ENCODE results near the gene PLAA. TPM values are rescaled to one million over a fixed set of nuclear protein-coding genes. Genes with fewer than 3 reads are reported as not detected.

PLAA gene
- total RNA-seq, 6 experiments from 2014 or later = 33.4 to 37.9 (median 36.7) TPM

DNA sequence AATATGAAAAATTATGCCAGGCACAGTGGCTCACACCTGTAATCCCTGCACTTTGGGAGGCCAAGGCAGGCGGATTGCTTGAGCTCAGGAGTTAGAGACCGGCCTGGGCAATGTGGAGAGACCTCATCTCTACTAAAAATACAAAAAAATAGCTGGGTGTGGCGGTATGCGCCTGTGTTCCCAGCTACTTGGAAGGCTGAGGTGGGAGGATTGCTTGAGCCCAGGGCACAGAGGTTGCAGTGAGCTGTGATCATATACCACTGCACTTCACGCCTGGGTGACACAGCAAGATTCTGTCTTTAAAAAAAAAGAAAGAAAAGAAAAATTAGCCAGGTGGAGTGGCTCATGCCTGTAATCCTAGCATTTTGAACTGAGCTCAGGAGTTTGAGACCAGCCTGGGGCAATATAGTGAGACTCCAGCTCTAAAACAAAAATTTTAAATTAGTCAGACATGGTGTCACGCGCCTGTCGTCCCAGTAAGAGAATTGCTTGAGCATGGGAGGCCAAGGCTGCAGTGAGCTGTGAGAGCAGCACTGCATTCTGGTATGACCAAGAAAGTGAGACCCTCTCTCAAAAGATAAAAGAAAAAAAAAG is 18.0 kb downstream of the PLAA start:
- DNase-seq = no peak
- TF ChIP-seq, protein P1, sequence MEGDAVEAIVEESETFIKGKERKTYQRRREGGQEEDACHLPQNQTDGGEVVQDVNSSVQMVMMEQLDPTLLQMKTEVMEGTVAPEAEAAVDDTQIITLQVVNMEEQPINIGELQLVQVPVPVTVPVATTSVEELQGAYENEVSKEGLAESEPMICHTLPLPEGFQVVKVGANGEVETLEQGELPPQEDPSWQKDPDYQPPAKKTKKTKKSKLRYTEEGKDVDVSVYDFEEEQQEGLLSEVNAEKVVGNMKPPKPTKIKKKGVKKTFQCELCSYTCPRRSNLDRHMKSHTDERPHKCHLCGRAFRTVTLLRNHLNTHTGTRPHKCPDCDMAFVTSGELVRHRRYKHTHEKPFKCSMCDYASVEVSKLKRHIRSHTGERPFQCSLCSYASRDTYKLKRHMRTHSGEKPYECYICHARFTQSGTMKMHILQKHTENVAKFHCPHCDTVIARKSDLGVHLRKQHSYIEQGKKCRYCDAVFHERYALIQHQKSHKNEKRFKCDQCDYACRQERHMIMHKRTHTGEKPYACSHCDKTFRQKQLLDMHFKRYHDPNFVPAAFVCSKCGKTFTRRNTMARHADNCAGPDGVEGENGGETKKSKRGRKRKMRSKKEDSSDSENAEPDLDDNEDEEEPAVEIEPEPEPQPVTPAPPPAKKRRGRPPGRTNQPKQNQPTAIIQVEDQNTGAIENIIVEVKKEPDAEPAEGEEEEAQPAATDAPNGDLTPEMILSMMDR (IDR thresholded peaks at IDR 0.05) = no peak
- Mint-ChIP-seq H3K27me3 (ENCODE audit: insufficient read depth) (no peaks in the 10 kb centered on the region), H3K4me3 (no peak overlapping the region), H3K36me3 (ENCODE audit: low read depth) (peaks cover 27% of the 10 kb centered on the region), H3K27ac (no peak overlapping the region), H3K9me3 (no peaks in the 10 kb centered on the region), H3K4me1 (ENCODE audit: low read depth) (no peaks in the 10 kb centered on the region)

DNA sequence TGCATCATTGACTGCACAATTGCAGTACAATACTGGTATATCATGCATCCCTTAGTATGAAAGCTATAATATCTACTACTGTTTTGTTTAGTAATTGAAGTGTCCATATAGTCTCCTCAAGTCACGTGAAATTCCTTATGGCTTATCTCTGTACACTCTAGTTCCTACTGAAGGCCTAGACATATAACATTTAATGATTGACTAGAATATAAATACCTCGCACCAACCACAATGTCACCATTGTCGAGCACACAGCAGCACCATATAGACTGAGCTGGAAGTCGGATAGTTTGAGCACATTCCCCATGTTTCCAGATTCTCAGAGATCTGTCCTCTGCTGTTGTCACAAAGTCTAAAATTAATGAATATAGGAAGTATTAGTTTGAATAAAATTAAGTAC is 21.4 kb downstream of the PLAA start:
- Mint-ChIP-seq H3K9me3 (no peaks in the 10 kb centered on the region), H3K4me1 (ENCODE audit: low read depth) (no peaks in the 10 kb centered on the region), H3K4me3 (no peak overlapping the region), H3K27ac (no peak overlapping the region), H3K27me3 (ENCODE audit: insufficient read depth) (no peaks in the 10 kb centered on the region), H3K36me3 (ENCODE audit: low read depth) (peaks cover 48% of the 10 kb centered on the region)
- TF ChIP-seq, protein P1 (IDR thresholded peaks at IDR 0.05) = no peak
- DNase-seq = no peak

DNA sequence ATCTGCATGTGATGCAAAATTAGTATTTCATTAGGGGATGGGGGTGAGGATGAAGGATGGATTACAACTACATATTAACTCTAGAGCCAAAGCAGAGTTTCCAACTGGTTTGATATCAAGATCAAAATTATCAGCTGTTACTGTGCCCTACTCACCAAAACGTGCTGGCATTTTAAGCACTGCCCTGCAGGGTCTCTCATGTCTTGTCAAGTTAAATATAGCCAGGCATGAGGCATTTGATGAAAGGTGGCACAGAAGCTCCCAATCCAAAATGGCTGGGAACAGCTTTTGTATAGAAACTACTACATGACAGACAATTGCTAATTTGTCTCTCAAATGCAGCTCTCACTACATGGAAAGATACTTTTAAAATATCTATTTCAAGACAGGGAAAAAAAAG is 27.3 kb downstream of the PLAA start:
- TF ChIP-seq, protein P1 (IDR thresholded peaks at IDR 0.05) = no peak
- Mint-ChIP-seq H3K9me3 (no peaks in the 10 kb centered on the region), H3K4me3 (no peak overlapping the region), H3K36me3 (ENCODE audit: low read depth) (peaks cover 42% of the 10 kb centered on the region), H3K27ac (no peak overlapping the region), H3K27me3 (ENCODE audit: insufficient read depth) (no peaks in the 10 kb centered on the region), H3K4me1 (ENCODE audit: low read depth) (no peaks in the 10 kb centered on the region)
- no peak for DNase-seq

DNA sequence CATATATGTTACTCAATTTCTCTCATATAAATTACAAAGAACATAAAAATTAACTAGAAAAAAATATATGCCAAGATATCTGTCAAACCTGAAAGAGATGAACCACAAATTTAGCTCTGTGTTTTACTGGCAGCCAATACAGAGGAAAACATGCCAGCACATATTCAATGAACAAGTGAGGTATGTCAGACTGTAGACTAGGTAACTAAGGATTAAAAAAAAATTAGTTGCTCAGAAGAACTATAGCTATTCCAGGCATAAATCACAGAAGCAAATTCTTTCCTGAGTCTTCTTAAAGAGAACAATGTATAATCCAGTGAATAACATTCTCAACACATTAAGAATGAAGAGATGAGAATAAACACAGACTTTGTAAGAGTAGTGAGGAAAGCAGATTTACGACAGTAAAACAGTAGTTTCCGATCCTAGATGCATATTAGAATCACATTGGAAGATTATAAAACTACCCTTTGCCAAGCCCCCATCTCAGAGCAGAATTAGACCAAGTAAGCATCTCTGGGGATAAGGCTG is 33.8 kb downstream of the PLAA start:
- Mint-ChIP-seq H3K27me3 (ENCODE audit: insufficient read depth) (no peaks in the 10 kb centered on the region), H3K36me3 (ENCODE audit: low read depth) (peaks cover 24% of the 10 kb centered on the region), H3K4me3 (no peak overlapping the region), H3K9me3 (no peaks in the 10 kb centered on the region), H3K4me1 (ENCODE audit: low read depth) (no peaks in the 10 kb centered on the region), H3K27ac (no peak overlapping the region)
- TF ChIP-seq, protein P1 (IDR thresholded peaks at IDR 0.05) = no peak
- no peak for DNase-seq

DNA sequence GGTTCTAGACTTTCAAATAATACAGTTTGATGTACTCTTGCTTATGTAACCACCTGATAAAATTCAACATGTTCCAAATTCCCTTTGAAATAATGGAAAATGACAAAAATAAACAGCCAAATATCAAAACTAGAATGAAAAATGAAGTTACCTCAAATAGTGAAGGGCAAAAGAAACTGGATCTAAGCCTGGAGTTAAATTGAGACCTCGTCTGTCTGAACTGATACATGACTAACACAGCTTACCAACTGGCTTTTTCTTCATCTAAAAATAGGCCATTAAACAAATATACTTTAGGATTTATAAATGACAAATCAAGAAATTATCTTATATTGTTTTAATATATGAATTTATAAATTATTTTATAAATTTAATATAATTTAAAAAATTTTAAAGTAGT is 42.4 kb downstream of the PLAA start:
- DNase-seq = no peak
- TF ChIP-seq, protein P1 (IDR thresholded peaks at IDR 0.05) = no peak
- peaks cover 26% of the 10 kb centered on the region for H3K36me3 Mint-ChIP-seq (ENCODE audit: low read depth)
- H3K9me3 Mint-ChIP-seq = no peaks in the 10 kb centered on the region
- no peaks in the 10 kb centered on the region for H3K4me1 Mint-ChIP-seq (ENCODE audit: low read depth)
- H3K4me3 Mint-ChIP-seq = no peak overlapping the region
- no peak overlapping the region for H3K27ac Mint-ChIP-seq
- H3K27me3 Mint-ChIP-seq (ENCODE audit: insufficient read depth) = no peaks in the 10 kb centered on the region

Data from HFFc6 (cell line).